HepG2 (cell line): ENCODE measurements around the gene VSX1. TPM values are rescaled to one million over a fixed set of nuclear protein-coding genes. Genes with fewer than 3 reads are reported as not detected.
A peak's percentile ranks its signal among the peaks of the same experiment; 100 is the strongest.

Experiments
- ATAC-seq: fragments of 200-7000 bp; cut with Tn5 transposase; 3 replicates; pipeline ENCODE4 v1.9.1; 2020; ENCODE audit warnings: mild to moderate bottlenecking, moderate library complexity
- BruUV-seq: library from RNA; stranded (reverse); fragments of 400-500 nt; replicated peaks from 2 replicates; lab custom pipeline; 2021; lab: Mats Ljungman, UMichigan
- CTCF ChIA-PET: fragments of 300-600 bp; formaldehyde crosslinking; extraction: SDS; loops from one replicate; lab custom pipeline; 2021; ENCODE audit warnings: low total read pairs, inconsistent platforms, low intra/inter-chr PET ratio; lab: Yijun Ruan, JAX
- POLR2A ChIA-PET: fragments of 350-600 bp; sonication (Branson Sonifier 250); formaldehyde crosslinking; loops from one replicate; lab custom pipeline; 2020; ENCODE audit warnings: antibody characterized with exemption, inconsistent platforms; lab: Yijun Ruan, JAX
- DNase-seq: peaks from one replicate; pipeline ENCODE4 v3.0.0-alpha.2; 2015; ENCODE audit warnings: low spot score
- FAIRE-seq: peaks from 3 replicates; lab custom pipeline; 2011; peaks lifted over from hg19 to GRCh38; lab: Jason Lieb, UNC
- H2AFZ ChIP-seq: one replicate; pipeline ENCODE4 v1.6.1; 2011; ENCODE audit warnings: low read length, inconsistent platforms
- H3K27ac ChIP-seq: fragments of 300-600 bp; 3 replicates; pipeline ENCODE4 v1.8.0; 2011; ENCODE audit warnings: mixed run types, mild to moderate bottlenecking, mixed read lengths, low read length, inconsistent platforms; ENCODE audit not compliant: insufficient read depth; ENCODE audit errors: extremely low read length
- H3K27me3 ChIP-seq, 2 experiments: fragments of 200-600 bp in 1 of 2; 2 replicates in 1 of 2; 3 replicates in 1 of 2; pipeline versions ENCODE4 v1.6.0 to v1.8.0; 2011; ENCODE audit warnings: low read length in 2 of 2, mild to moderate bottlenecking in 2 of 2, moderate library complexity in 2 of 2, inconsistent platforms in 1 of 2; ENCODE audit not compliant: insufficient read depth in 2 of 2, control insufficient read depth in 1 of 2
- H3K36me3 ChIP-seq, 2 experiments: fragments of 200-600 bp in 1 of 2; replicated peaks in 1 of 2; 2 replicates in 1 of 2; 3 replicates in 1 of 2; pipeline versions ENCODE4 v1.5.1 to v1.8.0; 2011; ENCODE audit warnings: low read length in 2 of 2, inconsistent platforms in 1 of 2; ENCODE audit not compliant: insufficient read depth in 2 of 2, control insufficient read depth in 1 of 2
- H3K4me1 ChIP-seq: 2 replicates; pipeline ENCODE4 v1.5.1; 2012; ENCODE audit warnings: low read length, inconsistent platforms; ENCODE audit not compliant: insufficient read depth
- H3K4me2 ChIP-seq: 2 replicates; pipeline ENCODE4 v1.6.0; 2011; ENCODE audit warnings: low read depth, low read length, inconsistent platforms
- H3K4me3 ChIP-seq, 3 experiments: fragments of 200-600 bp in 1 of 3; sonication (generic), shearing (Covaris generic) in 1 of 3; replicated peaks in 1 of 3; 2 replicates each; pipeline ENCODE4 v1.5.1; 2011 to 2016; ENCODE audit warnings: low read length in 3 of 3, inconsistent platforms in 2 of 3, low read depth in 2 of 3, mild to moderate bottlenecking in 2 of 3, control low read depth in 1 of 3, mixed read lengths in 1 of 3; ENCODE audit not compliant: insufficient read depth in 1 of 3
- H3K79me2 ChIP-seq: one replicate; pipeline ENCODE4 v1.6.1; 2011; ENCODE audit warnings: low read length, inconsistent platforms; ENCODE audit not compliant: insufficient read depth
- H3K9ac ChIP-seq: 2 replicates; pipeline ENCODE4 v1.6.0; 2011; ENCODE audit warnings: mild to moderate bottlenecking, low read depth, low read length, inconsistent platforms; ENCODE audit not compliant: insufficient read depth
- H3K9me3 ChIP-seq: 2 replicates; pipeline ENCODE4 v1.5.1; 2012; ENCODE audit warnings: mild to moderate bottlenecking, low read length
- H4K20me1 ChIP-seq: 2 replicates; pipeline ENCODE4 v1.6.0; 2011; ENCODE audit warnings: inconsistent platforms, mild to moderate bottlenecking, low read length, moderate library complexity; ENCODE audit not compliant: insufficient read depth
- CBX5 ChIP-seq: sonication (generic); formaldehyde crosslinking; IDR thresholded peaks from 2 replicates; pipeline ENCODE4 v1.4.0; 2020; ENCODE audit warnings: missing genetic modification reagents, borderline replicate concordance
- CHCHD3 ChIP-seq: sonication (generic); formaldehyde crosslinking; IDR thresholded peaks from 2 replicates; pipeline ENCODE4 v1.8.0; 2022; ENCODE audit warnings: mild to moderate bottlenecking, missing genetic modification reagents, moderate library complexity
- IKZF1 ChIP-seq: fragments of 450-650 bp; IDR thresholded peaks from 2 replicates; pipeline ENCODE4 v1.7.1; 2016
- JUNB ChIP-seq: sonication (generic); formaldehyde crosslinking; IDR thresholded peaks from 2 replicates; pipeline ENCODE4 v1.8.0; 2022; ENCODE audit warnings: missing genetic modification reagents, mild to moderate bottlenecking, borderline replicate concordance
- REL ChIP-seq: sonication (generic); formaldehyde crosslinking; conservative IDR thresholded peaks from 2 replicates; pipeline ENCODE4 v1.8.0; 2022; ENCODE audit warnings: mild to moderate bottlenecking, missing genetic modification reagents, moderate library complexity
- SOX6 ChIP-seq, 2 experiments: fragments of 450-650 bp in 1 of 2; sonication (generic) in 1 of 2; formaldehyde crosslinking in 1 of 2; IDR thresholded peaks; 2 replicates each; pipeline versions ENCODE4 v1.4.0 to v1.6.1; 2017 to 2020; ENCODE audit warnings: antibody characterized with exemption in 1 of 2, mild to moderate bottlenecking in 1 of 2, missing genetic modification reagents in 1 of 2
- SP140L ChIP-seq: sonication (generic); formaldehyde crosslinking; IDR thresholded peaks from 2 replicates; pipeline ENCODE4 v1.4.0; 2020; ENCODE audit warnings: missing genetic modification reagents, borderline replicate concordance
- ZNF101 ChIP-seq: sonication (generic); formaldehyde crosslinking; IDR thresholded peaks from 2 replicates; pipeline ENCODE4 v1.4.0; 2020; ENCODE audit warnings: mild to moderate bottlenecking, low read depth, missing genetic modification reagents, borderline replicate concordance
- ZNF253 ChIP-seq: sonication (generic); formaldehyde crosslinking; IDR thresholded peaks from 2 replicates; pipeline ENCODE4 v1.8.0; 2022; ENCODE audit warnings: mild to moderate bottlenecking, missing genetic modification reagents, borderline replicate concordance
- ZNF263 ChIP-seq: sonication (generic); formaldehyde crosslinking; IDR thresholded peaks from 2 replicates; pipeline ENCODE4 v1.4.0; 2020; ENCODE audit warnings: missing genetic modification reagents
- ZSCAN20 ChIP-seq: sonication (generic); formaldehyde crosslinking; IDR thresholded peaks from 2 replicates; pipeline ENCODE4 v1.4.0; 2020; ENCODE audit warnings: missing genetic modification reagents, mild to moderate bottlenecking, borderline replicate concordance
- WGBS: methylation state at CpG from one replicate; pipeline ENCODE4 v1.1.6; 2017; ENCODE audit warnings: low lambda C conversion rate; 5-methylcytosine and 5-hydroxymethylcytosine counted together
- in situ Hi-C: cut with HindIII; loops from 2 replicates; pipeline ENCODE4 v1.10.0; 2017; ENCODE audit warnings: low pct_unique_long_range_greater_than_20kb; ENCODE audit not compliant: extremely low pct_ligation_motif_present
- intact Hi-C: fragments of 100-400 bp; cut with micrococcal nuclease; formaldehyde crosslinking; loops from one replicate; pipeline ENCODE4 v1.10.0; 2022; ENCODE audit not compliant: unreplicated experiment
- polyA plus RNA-seq, 8 experiments: library from polyadenylated mRNA; depleted of rRNA in 3 of 8; stranded (reverse) in 7 of 8; unstranded in 1 of 8; fragments of >200 nt; fragmentation: Illumina TruSeq in 4 of 8; extraction: Trizol in 4 of 8; gene quantifications; 2 replicates each; pipeline versions ENCODE4 v1.2.1 to v1.2.3, GENCODE V29; 2011 to 2016; ENCODE audit warnings: low read depth in 4 of 8, missing spikeins in 1 of 8, mixed read lengths in 1 of 8; ENCODE audit not compliant: insufficient read depth in 1 of 8
- total RNA-seq, 5 experiments: library from RNA; depleted of rRNA; stranded (reverse); fragments of >200 nt; fragmentation: Illumina TruSeq; extraction: Trizol; gene quantifications; 2 replicates each; pipeline ENCODE4 v1.2.3, GENCODE V29; 2016; ENCODE audit warnings: low read depth in 1 of 5
- TF ChIP-seq, protein P1 (sequence below): sonication (generic); formaldehyde crosslinking; IDR thresholded peaks from 2 replicates; pipeline ENCODE4 v1.4.0; 2020; ENCODE audit warnings: mild to moderate bottlenecking, low read depth, missing genetic modification reagents
- TF ChIP-seq, protein P2 (sequence below): sonication (generic); formaldehyde crosslinking; IDR thresholded peaks from 2 replicates; pipeline ENCODE4 v1.8.0; 2022; ENCODE audit warnings: missing genetic modification reagents, mild to moderate bottlenecking, inconsistent platforms, borderline replicate concordance

VSX1 gene
- total and polyA plus RNA-seq, 2 of the 13 experiments (the other 11 are each of a cell fraction or from before 2014, with no cell fraction given): 0.04 TPM; not detected in 1

DNA sequence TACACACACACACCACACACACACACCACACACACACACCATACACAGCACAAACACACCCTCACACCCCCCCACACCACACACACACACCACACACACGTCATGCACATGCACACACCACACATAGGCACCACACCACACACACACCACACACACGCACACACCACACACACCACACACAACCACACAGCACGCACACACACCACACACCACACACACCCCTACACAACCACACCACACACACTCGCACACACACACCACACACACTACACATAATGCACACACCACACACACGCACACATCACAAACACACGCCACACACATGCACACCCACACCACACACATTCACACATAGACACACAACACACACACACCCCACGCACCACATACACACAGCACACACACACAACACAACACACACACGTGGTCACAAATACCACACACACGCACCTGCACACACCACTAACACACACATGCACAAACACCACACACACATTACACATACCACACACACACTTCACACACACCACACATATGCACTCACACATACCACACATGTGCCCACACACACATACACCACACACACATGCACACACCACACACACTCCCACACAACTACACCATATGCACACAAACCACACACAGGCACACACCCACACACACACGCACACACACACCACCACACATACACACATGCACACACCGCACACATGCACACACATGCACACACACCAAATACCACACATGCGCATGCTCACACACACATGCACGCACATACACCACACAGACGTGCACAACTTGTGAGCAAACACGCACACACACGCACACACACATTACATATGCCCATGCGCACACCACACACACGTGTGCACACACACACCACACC, 14.6 kb downstream of the VSX1 start (continued):
- peak; percentile 46 for TF ChIP-seq JUNB (CRISPR knock-in tag)
- TF ChIP-seq SOX6 (IDR thresholded peaks at IDR 0.05): 0 out of 2 replicates have a peak, but pooled peaks have one; percentile 52
- no peak for TF ChIP-seq SOX6 (CRISPR knock-in tag; IDR thresholded peaks at IDR 0.05)
- TF ChIP-seq IKZF1: peak; percentile 67; the same call in 1 of the 2 replicates
- TF ChIP-seq, protein P1, sequence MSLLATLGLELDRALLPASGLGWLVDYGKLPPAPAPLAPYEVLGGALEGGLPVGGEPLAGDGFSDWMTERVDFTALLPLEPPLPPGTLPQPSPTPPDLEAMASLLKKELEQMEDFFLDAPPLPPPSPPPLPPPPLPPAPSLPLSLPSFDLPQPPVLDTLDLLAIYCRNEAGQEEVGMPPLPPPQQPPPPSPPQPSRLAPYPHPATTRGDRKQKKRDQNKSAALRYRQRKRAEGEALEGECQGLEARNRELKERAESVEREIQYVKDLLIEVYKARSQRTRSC: 0 out of 2 replicates have a peak, but pooled peaks have one; percentile 55
- TF ChIP-seq CBX5 (CRISPR knock-in tag): no peak
- TF ChIP-seq CHCHD3 (CRISPR knock-in tag): no peak
- TF ChIP-seq ZSCAN20 (CRISPR knock-in tag): no peak
- 0 out of 2 replicates have a peak, but pooled peaks have one; percentile 40 for TF ChIP-seq ZNF101 (CRISPR knock-in tag)
- TF ChIP-seq ZNF253 (CRISPR knock-in tag): 0 out of 2 replicates have a peak, but pooled peaks have one; percentile 54

DNA sequence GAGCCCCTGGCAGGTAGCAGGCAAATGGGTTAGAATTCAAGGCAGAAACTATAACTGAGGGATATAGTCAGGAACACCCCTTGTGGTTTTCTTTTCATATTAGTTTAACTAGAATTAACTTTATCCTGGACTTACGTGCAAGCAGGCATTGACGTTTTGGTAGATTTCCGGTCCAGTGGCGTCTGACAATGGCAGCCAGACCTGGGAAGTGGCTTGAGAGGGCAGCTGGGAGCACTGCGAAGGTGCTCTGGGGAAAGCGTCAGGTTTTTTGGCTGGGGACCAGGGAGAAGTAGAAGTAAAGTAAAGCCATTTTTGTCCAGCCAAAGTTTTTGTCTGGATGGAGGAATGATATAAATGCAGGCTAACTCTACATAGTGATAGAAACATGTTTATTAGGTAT, 15.6 kb downstream of the VSX1 start:
- CTCF ChIA-PET: interaction anchor here (1.5 to 5.4 kb wide), 3 partner anchors 66 to 113 kb away, joined by 5 to 138 read pairs (median 6); partner anchors contain the start of gene APMAP
- ATAC-seq: no peak

More for the DNA sequence above, 15.6 kb downstream of the VSX1 start:
- Histone ChIP-seq H3K27ac (no peak overlapping the region), H4K20me1 (no peaks in the 10 kb centered on the region), H3K79me2 (no peaks in the 10 kb centered on the region), H3K9me3 (no peaks in the 10 kb centered on the region), H3K4me2 (no peak overlapping the region; the same call in 1 of the 2 replicates), H3K36me3 (no peaks in the 10 kb centered on the region), H2AFZ (no peak overlapping the region), H3K4me1 (peaks cover 63% of the 10 kb centered on the region), H3K27me3 (peaks cover 0 to 4% of the 10 kb centered on the region in 2 experiments; a peak in 3 of 5 replicates), H3K4me3 (no peak overlapping the region), H3K9ac (no peak overlapping the region)
- POLR2A ChIA-PET: interaction anchor here (1.3 to 2.2 kb wide), 2 partner anchors 33 to 72 kb away, joined by 4 to 10 read pairs; no protein-coding TSS in a partner anchor
- DNase-seq (no peak), FAIRE-seq (no peak)
- no TSS peak for BruUV-seq
- intact Hi-C loops: loop anchor here (1.0 to 5.0 kb wide), 2 partner anchors 34 to 113 kb away; no protein-coding TSS in a partner anchor
- in situ Hi-C loops: no loop called here
- 10% methylated on average over 6 of the region's 6 CpGs for WGBS
- TF ChIP-seq REL (CRISPR knock-in tag) (0 out of 2 replicates have a peak, but pooled peaks have one; percentile 28), ZNF263 (peak; percentile 91), SP140L (CRISPR knock-in tag) (no peak)
- TF ChIP-seq, protein P2, sequence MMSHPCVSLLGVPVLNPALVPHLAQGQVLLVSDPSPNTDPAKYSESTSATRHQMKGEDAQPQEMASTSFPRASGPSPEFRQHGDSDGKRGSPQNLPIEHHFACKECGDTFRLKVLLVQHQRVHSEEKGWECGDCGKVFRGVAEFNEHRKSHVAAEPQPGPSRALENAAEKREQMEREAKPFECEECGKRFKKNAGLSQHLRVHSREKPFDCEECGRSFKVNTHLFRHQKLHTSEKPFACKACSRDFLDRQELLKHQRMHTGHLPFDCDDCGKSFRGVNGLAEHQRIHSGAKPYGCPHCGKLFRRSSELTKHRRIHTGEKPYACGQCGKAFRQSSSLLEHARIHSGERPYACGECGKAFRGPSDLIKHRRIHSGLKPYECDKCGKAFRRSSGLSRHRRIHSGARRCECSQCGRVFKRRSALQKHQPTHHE (CRISPR knock-in tag): no peak
